OCI-LY3 (cell line): Measurements from ENCODE around the gene ADD2.

Experiments
- H2AFZ ChIP-seq: fragments of 200-600, 300-600 bp; shearing (Covaris generic); 2 replicates; pipeline ENCODE4 v1.6.0; 2014; ENCODE audit warnings: antibody characterized with exemption, low read depth, low read length
- H3K27ac ChIP-seq: fragments of 200-600, 300-600 bp; sonication (generic); 2 replicates; pipeline ENCODE4 v1.5.1; 2014; ENCODE audit warnings: mild to moderate bottlenecking, low read length, moderate library complexity, mixed read lengths
- H3K27me3 ChIP-seq: fragments of 200-600, 300-600 bp; sonication (generic); 2 replicates; pipeline ENCODE4 v1.6.1; 2014; ENCODE audit warnings: low read depth, low read length, mixed read lengths
- H3K36me3 ChIP-seq: fragments of 200-600, 300-600 bp; sonication (generic); replicated peaks from 2 replicates; pipeline ENCODE3; 2014; ENCODE audit warnings: low read depth, low read length, mixed read lengths
- H3K4me1 ChIP-seq: fragments of 300-600, 200-600 bp; sonication (generic); 2 replicates; pipeline ENCODE4 v1.6.1; 2014; ENCODE audit warnings: low read length, mixed read lengths
- H3K4me2 ChIP-seq: fragments of 200-600, 300-600 bp; sonication (generic); 2 replicates; pipeline ENCODE4 v1.6.1; 2014; ENCODE audit warnings: low read length, mixed read lengths
- H3K4me3 ChIP-seq: fragments of 300-600, 200-600 bp; sonication (generic); 2 replicates; pipeline ENCODE4 v1.5.1; 2014; ENCODE audit warnings: antibody characterized with exemption, mild to moderate bottlenecking, low read length, moderate library complexity
- H3K79me2 ChIP-seq: fragments of 300-600, 200-600 bp; shearing (Covaris generic); 2 replicates; pipeline ENCODE4 v1.6.1; 2014; ENCODE audit warnings: mild to moderate bottlenecking, low read length, mixed read lengths
- H3K9ac ChIP-seq: fragments of 300-600, 200-600 bp; shearing (Covaris generic); 2 replicates; pipeline ENCODE4 v1.6.0; 2014; ENCODE audit warnings: mild to moderate bottlenecking, low read length, moderate library complexity
- H3K9me3 ChIP-seq: fragments of 200-600, 300-600 bp; shearing (Covaris generic); 2 replicates; pipeline ENCODE4 v1.6.1; 2014; ENCODE audit warnings: low read length, mixed read lengths; ENCODE audit not compliant: insufficient read depth
- H4K20me1 ChIP-seq: fragments of 200-600, 300-600 bp; sonication (generic); 2 replicates; pipeline ENCODE4 v1.6.1; 2016; ENCODE audit warnings: low read length, mixed read lengths; ENCODE audit not compliant: insufficient read depth
- CTCF ChIP-seq: fragments of 200-600, 300-600 bp; sonication (generic); IDR thresholded peaks from 2 replicates; pipeline ENCODE4 v1.5.1; 2014; ENCODE audit warnings: antibody characterized with exemption, low read length, low read depth
- EZH2phosphoT487 ChIP-seq: fragments of 200-600 bp; shearing (Covaris generic); IDR thresholded peaks from 2 replicates; pipeline ENCODE4 v1.6.1; 2018; ENCODE audit warnings: antibody characterized with exemption, mixed run types, low read depth

The ADD2 gene

DNA sequence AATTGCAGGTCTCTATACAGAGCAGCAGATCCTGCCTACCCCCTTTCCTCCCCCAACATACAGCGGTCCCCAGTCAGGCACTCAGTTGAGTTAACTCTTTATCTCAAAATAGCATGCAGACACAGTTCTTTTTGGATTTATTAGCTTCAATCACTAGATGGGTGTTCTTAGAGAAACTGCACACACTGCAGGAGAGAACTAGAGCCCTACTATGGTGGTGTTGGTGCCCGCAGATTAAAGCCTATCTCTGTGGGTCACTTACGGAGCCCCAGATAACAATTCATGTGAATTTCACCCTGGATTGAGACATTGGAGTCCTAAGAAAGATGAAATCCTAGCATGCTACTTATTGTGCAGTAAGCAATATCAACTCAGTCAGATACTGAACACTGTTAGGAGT lies 11.9 kb downstream of the ADD2 start:
- Histone ChIP-seq H3K4me2 (no peak overlapping the region), H3K79me2 (no peaks in the 10 kb centered on the region), H3K9me3 (no peaks in the 10 kb centered on the region), H4K20me1 (no peaks in the 10 kb centered on the region), H3K9ac (no peak overlapping the region), H3K4me1 (no peaks in the 10 kb centered on the region), H3K27ac (no peak overlapping the region), H3K27me3 (peaks cover 29% of the 10 kb centered on the region), H3K4me3 (no peak overlapping the region), H3K36me3 (no peaks in the 10 kb centered on the region), H2AFZ (no peak overlapping the region)
- TF ChIP-seq CTCF, result no peak
- TF ChIP-seq EZH2phosphoT487, result no peak

DNA sequence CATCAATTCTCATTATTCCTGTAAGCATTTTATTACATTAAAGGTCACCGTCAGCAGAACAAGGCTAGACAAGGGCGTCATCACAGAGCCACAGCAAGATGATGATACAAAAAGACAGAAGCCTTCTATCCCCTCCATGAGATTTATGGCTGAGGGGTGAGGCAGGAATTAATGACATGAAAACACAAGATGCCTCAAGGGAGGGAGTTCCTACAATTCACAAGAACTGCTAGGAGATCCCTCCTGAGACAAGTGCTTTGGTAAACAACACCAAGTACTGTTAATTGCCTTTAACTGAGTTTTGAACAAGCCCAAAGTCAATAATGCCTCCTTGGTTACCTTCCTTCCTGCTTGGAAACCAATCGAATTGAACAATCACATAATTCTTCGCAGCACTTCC lies 14.1 kb downstream of the ADD2 start:
- no peak overlapping the region for H2AFZ ChIP-seq
- H3K79me2 ChIP-seq, result no peaks in the 10 kb centered on the region
- no peaks in the 10 kb centered on the region for H3K9me3 ChIP-seq
- no peak overlapping the region for H3K4me3 ChIP-seq
- no peaks in the 10 kb centered on the region for H3K4me1 ChIP-seq
- TF ChIP-seq EZH2phosphoT487, result no peak
- no peak for TF ChIP-seq CTCF
- H3K9ac ChIP-seq, result no peak overlapping the region
- H4K20me1 ChIP-seq, result no peaks in the 10 kb centered on the region
- no peak overlapping the region for H3K4me2 ChIP-seq
- peaks cover 38% of the 10 kb centered on the region for H3K27me3 ChIP-seq
- no peaks in the 10 kb centered on the region for H3K36me3 ChIP-seq
- no peak overlapping the region for H3K27ac ChIP-seq

DNA sequence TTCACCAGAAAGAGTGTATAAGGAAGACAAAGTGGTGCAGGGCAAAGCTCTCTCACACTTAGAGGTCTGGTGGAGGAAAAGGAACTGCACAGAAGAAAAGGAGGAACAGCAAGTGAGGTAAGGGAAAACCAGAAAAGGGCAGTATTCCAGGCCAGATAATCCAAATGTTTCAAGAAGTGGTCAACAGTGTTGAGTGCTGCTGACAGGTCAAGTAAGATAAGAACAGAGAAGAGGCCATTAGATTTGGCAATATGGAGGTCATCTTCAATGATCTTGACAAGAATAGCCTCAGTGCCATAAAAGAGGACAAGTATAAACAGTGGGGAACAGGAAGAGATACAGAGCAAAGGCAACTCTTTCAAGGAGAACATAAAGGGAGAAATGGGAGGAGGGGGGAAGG lies 15.0 kb downstream of the ADD2 start:
- no peaks in the 10 kb centered on the region for H3K36me3 ChIP-seq
- H3K27me3 ChIP-seq, result peaks cover 45% of the 10 kb centered on the region
- no peaks in the 10 kb centered on the region for H3K4me1 ChIP-seq
- no peak overlapping the region for H3K4me3 ChIP-seq
- no peak for TF ChIP-seq EZH2phosphoT487
- TF ChIP-seq CTCF, result no peak
- H4K20me1 ChIP-seq, result no peaks in the 10 kb centered on the region
- no peak overlapping the region for H2AFZ ChIP-seq
- H3K4me2 ChIP-seq, result no peak overlapping the region
- H3K79me2 ChIP-seq, result no peaks in the 10 kb centered on the region
- H3K27ac ChIP-seq, result no peak overlapping the region
- H3K9me3 ChIP-seq, result no peaks in the 10 kb centered on the region
- no peak overlapping the region for H3K9ac ChIP-seq

DNA sequence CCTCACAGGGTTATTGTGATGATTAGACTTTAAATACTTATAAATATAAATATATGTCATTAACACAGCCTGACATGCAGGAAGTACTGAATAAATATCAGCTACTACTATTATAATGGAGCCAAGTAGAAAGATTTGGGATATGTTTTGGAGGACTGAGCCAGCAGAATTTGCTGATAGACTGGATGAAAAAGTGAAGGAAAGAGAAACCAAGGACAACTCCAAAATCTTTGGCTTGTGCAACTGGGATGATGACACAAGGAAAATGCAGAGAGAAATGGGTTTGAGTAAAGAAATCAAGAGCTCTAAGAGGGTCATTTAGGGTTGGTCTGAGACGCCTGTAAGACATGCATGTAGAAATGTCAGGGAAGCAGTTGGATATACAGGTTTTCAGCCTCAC lies 15.6 kb downstream of the ADD2 start:
- Histone ChIP-seq H3K79me2 (no peaks in the 10 kb centered on the region), H4K20me1 (no peaks in the 10 kb centered on the region), H3K27me3 (peaks cover 42% of the 10 kb centered on the region)

More for the DNA sequence above, 15.6 kb downstream of the ADD2 start:
- Histone ChIP-seq H3K9ac (no peak overlapping the region), H2AFZ (no peak overlapping the region), H3K4me3 (no peak overlapping the region), H3K4me2 (no peak overlapping the region), H3K36me3 (no peaks in the 10 kb centered on the region), H3K27ac (no peak overlapping the region), H3K9me3 (no peaks in the 10 kb centered on the region), H3K4me1 (no peaks in the 10 kb centered on the region)
- TF ChIP-seq CTCF (no peak), EZH2phosphoT487 (no peak)
